WI38 (cell line): Measurements from ENCODE around the gene LIMS2.

Experiments
- H3K4me3 ChIP-seq: 2 replicates; pipeline ENCODE4 v1.5.1; 2011; ENCODE audit warnings: low read depth, mild to moderate bottlenecking, control low read depth, low read length
- TF ChIP-seq, protein P1 (sequence below): IDR thresholded peaks from 2 replicates; pipeline ENCODE4 v1.5.1; 2012; ENCODE audit warnings: low read depth, mild to moderate bottlenecking, control low read depth, low read length

Gene LIMS2

GRCh38 chr2:127648321-127648720 is 27.0 kb downstream of the LIMS2 start:
- no peak overlapping the region for H3K4me3 ChIP-seq
- TF ChIP-seq, protein P1, sequence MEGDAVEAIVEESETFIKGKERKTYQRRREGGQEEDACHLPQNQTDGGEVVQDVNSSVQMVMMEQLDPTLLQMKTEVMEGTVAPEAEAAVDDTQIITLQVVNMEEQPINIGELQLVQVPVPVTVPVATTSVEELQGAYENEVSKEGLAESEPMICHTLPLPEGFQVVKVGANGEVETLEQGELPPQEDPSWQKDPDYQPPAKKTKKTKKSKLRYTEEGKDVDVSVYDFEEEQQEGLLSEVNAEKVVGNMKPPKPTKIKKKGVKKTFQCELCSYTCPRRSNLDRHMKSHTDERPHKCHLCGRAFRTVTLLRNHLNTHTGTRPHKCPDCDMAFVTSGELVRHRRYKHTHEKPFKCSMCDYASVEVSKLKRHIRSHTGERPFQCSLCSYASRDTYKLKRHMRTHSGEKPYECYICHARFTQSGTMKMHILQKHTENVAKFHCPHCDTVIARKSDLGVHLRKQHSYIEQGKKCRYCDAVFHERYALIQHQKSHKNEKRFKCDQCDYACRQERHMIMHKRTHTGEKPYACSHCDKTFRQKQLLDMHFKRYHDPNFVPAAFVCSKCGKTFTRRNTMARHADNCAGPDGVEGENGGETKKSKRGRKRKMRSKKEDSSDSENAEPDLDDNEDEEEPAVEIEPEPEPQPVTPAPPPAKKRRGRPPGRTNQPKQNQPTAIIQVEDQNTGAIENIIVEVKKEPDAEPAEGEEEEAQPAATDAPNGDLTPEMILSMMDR, result no peak

- TF ChIP-seq, protein P1, result no peak
- no peak overlapping the region for H3K4me3 ChIP-seq
Measured at GRCh38 chr2:127647242-127648190, 27.8 kb downstream of the LIMS2 start.

DNA sequence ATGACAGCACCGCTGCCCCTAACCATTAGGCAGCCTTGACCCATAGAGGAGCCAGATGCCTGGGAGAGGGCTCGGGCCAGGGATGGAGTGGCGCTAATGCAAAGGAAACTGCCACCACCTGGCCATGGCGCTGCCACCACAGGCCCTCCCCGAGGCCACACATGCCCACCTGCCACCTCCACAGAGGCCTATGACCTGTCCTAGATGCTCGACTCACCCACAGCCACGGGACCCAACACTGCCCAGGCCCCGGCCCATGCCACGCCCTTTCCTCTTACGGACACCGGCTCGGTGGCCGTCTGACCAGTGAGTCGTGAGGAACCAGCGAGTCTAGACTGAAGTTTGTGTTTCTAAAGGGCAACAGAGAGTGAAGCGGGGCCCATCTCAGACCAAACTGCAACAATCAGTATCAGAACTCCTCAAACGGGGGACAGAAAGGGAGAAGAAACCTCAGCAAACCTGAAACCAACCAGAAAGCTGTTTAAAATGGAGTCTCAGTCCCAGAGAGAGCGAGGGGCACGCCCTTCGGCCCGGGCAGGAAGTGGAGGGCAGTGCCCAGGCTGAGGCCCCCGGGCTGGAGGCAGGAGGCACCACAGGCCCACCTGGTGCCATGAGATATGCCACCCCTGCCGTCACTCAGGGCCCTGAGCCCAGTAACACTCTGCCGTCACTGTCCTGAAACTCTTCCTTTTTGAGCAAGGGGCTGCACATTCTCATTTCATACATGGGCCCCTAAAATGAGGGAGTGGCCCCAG is 28.7 kb downstream of the LIMS2 start:
- TF ChIP-seq, protein P1, result no peak
- no peak overlapping the region for H3K4me3 ChIP-seq

GRCh38 chr2:127645395-127646291 is 29.7 kb downstream of the LIMS2 start, which contains the start of gene GPR17:
TSS of gene GPR17 (plus strand) at chr2:127646153. CDS start at chr2:127650736, 4,583 bp downstream.
- H3K4me3 ChIP-seq, result no peak within 1 kb of the TSS
- TF ChIP-seq, protein P1, result no peak

- H3K4me3 ChIP-seq, result no peak overlapping the region
- TF ChIP-seq, protein P1, result no peak
Measured at GRCh38 chr2:127645026-127645394, 30.3 kb downstream of the LIMS2 start.

DNA sequence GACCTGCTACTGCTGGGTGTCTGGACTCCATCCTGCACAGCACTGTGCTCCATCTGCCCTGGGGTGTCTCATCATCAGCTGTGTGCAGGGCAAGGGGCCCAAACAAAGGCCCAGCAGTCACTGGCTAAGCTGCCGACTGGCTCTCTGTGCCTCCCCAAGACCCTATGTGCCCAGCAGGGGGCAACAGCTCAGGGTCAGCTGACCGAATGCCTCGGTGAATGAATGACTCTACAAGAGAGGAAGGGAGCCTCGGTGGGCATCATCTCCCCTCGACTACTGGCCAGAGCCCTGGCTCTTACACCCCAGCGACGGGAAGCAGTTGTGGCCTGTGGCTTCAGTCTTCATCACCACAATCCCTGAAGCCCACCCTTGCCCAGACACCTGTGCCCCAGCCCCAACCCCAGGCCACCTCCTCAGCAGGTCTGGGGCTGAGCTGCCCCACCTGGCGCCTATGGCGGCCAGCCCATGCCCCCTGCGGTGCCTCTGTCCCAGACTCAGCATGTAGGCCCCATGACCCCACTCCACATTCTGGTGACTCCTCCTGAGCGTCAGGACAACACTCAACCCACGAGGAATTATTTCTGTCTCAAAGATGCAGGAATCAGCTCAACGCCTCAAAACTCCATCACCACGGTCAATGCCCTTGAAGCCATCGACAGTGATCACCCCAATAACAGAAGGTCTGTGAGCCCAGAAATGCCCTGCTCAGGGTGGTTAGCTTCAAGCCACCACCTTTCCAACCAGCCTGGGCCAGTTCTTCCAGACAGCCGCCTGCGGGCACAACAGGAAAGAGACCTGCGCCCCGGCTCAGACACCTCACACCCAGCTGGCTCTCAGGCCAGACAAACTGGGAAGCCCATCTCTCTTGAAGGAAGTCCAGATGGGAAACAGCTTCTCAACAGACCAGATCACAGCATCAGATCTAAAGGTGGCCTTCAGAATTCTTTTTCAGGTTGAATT is 31.0 kb downstream of the LIMS2 start:
- H3K4me3 ChIP-seq, result no peak overlapping the region
- TF ChIP-seq, protein P1, result no peak
